Thyroid gland (tissue), 4 donors: Measurements from ENCODE around the gene TDRD9. TPM values are rescaled to one million over a fixed set of nuclear protein-coding genes. Genes with fewer than 3 reads are reported as not detected.
"Not testable (repeated sequence)": the region's sequence is repeated elsewhere in the genome, so short reads cannot be mapped to it uniquely, and the experiment has no call there.

Source experiments
- DNase-seq, 2 donors: peaks; one replicate each; pipeline ENCODE4 v3.0.0-alpha.2; 2019
- H3K27ac ChIP-seq, 3 donors: fragments of 200-600 bp; sonication (generic); 1 replicate in 2 of 3; 2 replicates in 1 of 3; pipeline ENCODE4 v1.5.1; 2016 to 2019; ENCODE audit warnings: mild to moderate bottlenecking in 1 of 3, moderate library complexity in 1 of 3
- H3K27me3 ChIP-seq: fragments of 200-600 bp; sonication (generic); one replicate; pipeline ENCODE4 v1.5.1; 2019
- H3K36me3 ChIP-seq, 2 donors: fragments of 200-600 bp; sonication (generic); one replicate each; pipeline ENCODE4 v1.5.1; 2016 to 2019
- H3K4me1 ChIP-seq, 2 donors: fragments of 200-600 bp; sonication (generic); one replicate each; pipeline ENCODE4 v1.5.1; 2017 to 2019
- H3K4me3 ChIP-seq, 3 donors: fragments of 200-600 bp; sonication (generic); replicated peaks in 1 of 3; 1 replicate in 2 of 3; 2 replicates in 1 of 3; pipeline ENCODE4 v1.5.1; 2016; ENCODE audit warnings: mild to moderate bottlenecking in 1 of 3
- H3K9me3 ChIP-seq: fragments of 200-600 bp; sonication (generic); one replicate; pipeline ENCODE4 v1.5.1; 2017
- CTCF ChIP-seq, 6 experiments: fragments of 200-600 bp in 3 of 6; fragments of 450-650 bp in 3 of 6; sonication (generic) in 3 of 6; IDR thresholded peaks; one replicate each; pipeline ENCODE4 v1.5.1; 2016 to 2019; ENCODE audit warnings: antibody characterized with exemption in 6 of 6, mild to moderate bottlenecking in 2 of 6, inconsistent platforms in 1 of 6, moderate library complexity in 1 of 6
- POLR2A ChIP-seq, 2 donors: fragments of 450-650 bp; IDR thresholded peaks; one replicate each; pipeline ENCODE4 v1.6.1; 2017; ENCODE audit warnings: antibody characterized with exemption in 2 of 2, mild to moderate bottlenecking in 2 of 2, moderate library complexity in 1 of 2
- WGBS, 2 donors: methylation state at CpG; one replicate each; pipeline ENCODE4 v1.1.5; 2017; 5-methylcytosine and 5-hydroxymethylcytosine counted together
- intact Hi-C: fragments of 100-400 bp; cut with DNase I; formaldehyde crosslinking; loops from one replicate; pipeline ENCODE4 v1.15.1; 2023
- total RNA-seq, 4 donors: library from RNA; depleted of rRNA; stranded (reverse); fragments of >200 nt; gene quantifications; one replicate each; pipeline ENCODE4 v1.2.3, GENCODE V29; 2016

Gene TDRD9
- total RNA-seq, 4 donors from 2014 or later, result 27.4 to 85.1 (median 50.0) TPM

- H3K4me1 ChIP-seq, result peaks cover 6 to 17% of the 10 kb centered on the region in 2 donors
- peaks cover 17 to 37% of the 10 kb centered on the region in 2 donors for H3K36me3 ChIP-seq
- no peaks in the 10 kb centered on the region for H3K27me3 ChIP-seq
- no peak overlapping the region for H3K27ac ChIP-seq
- WGBS, 2 donors, result 93 to 96% methylated on average over 6 of the region's 6 CpGs
- TF ChIP-seq CTCF (IDR thresholded peaks at IDR 0.05) (no peak), POLR2A (IDR thresholded peaks at IDR 0.05) (no peak)
- intact Hi-C loops, result loop anchor here (10.0 kb wide), 1 partner anchor 341 kb away; no protein-coding TSS in a partner anchor
- no peaks in the 10 kb centered on the region for H3K9me3 ChIP-seq
- no peak for DNase-seq
- no peak overlapping the region for H3K4me3 ChIP-seq
Measured at GRCh38 chr14:103915616-103916015, 12.6 kb upstream of the TDRD9 start.

DNA sequence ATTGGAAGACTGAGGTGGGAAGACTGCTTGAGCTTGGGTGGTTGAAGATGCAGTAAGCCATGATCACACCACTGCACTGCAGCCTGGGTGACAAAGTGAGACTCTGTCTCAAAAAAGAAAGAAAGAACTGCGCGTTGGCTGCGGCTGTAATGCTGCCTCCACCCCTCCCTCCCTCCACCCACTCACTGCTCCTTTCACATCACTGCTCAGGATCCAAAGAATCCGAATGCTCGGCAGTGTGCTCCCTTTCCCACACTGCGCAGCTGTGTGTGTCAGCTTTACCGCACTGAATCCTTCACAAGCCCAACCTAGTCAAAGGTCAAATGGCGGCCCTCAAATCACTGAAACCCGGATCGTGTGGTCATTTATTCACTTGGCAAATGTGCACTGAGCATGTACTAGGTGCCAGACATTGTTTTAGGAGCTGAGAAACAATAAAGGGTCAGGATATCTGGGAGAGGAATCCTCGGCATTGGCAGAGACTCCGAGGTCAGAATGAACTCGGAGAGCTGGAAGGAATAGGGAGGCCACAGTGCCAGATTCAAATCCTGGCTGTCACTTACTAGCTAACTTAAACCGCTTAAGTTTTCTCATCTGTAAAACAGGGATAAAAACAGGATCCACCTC, 11.5 kb upstream of the TDRD9 start:
- TF ChIP-seq CTCF (IDR thresholded peaks at IDR 0.05), result no peak
- TF ChIP-seq POLR2A (IDR thresholded peaks at IDR 0.05), result no peak
- WGBS, 2 donors, result 81 to 89% methylated on average over 14 of the region's 14 CpGs
- no peak for DNase-seq
- Histone ChIP-seq H3K36me3 (peaks cover 15 to 32% of the 10 kb centered on the region in 2 donors), H3K27me3 (no peaks in the 10 kb centered on the region), H3K9me3 (no peaks in the 10 kb centered on the region), H3K4me1 (peaks cover 6 to 18% of the 10 kb centered on the region in 2 donors), H3K4me3 (no peak overlapping the region), H3K27ac (no peak overlapping the region)
- intact Hi-C loops, result loop anchor here (10.0 kb wide), 1 partner anchor 342 kb away; no protein-coding TSS in a partner anchor

DNA sequence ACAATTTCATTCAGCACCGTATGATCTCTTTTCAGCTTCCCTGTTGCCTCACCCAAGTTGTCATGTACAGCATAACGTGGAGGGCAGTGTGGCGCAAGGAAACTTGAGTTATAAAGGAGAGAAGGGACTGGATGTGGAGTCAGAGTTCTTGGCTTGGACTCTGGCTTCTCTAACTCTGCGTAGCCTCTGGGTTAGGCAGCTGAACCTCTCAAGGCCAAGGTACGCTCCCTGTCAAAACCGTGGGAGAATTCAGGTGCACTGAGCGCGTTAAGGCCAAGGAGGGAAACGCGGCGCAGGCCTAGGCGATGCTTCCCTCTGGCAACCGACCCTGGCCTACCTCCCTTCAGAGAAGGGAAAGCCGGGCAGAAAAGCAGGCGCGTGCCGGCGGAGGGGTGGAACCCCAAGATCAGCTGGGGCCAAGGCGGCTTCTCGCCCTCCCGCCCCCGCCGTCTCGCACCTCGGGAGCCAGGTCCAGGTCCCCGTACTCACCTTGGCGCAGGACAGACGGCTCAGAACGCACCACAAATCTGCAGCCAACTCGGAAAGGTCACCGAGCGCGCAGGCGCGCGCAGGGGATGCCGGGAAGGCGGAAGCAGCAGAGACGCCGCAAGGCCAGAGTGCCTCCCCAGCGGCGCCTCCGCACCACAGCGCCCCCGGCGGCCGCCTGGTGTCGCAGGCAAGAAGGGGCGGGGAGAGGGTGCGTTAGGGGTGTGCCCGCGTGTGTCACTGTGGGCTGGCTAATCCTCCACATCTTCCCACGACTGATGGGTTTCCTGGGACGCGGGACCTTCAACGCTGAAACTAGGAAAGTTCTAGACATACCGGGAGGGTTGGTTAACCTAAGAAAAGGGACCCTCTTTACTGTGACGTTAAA, 7.0 kb upstream of the TDRD9 start:
- intact Hi-C loops, result no loop called here
- Histone ChIP-seq H3K27ac (peak overlapping the region; percentile 66 to 88 (median 79)), H3K9me3 (no peaks in the 10 kb centered on the region), H3K27me3 (no peaks in the 10 kb centered on the region), H3K36me3 (no peaks in the 10 kb centered on the region), H3K4me3 (peak overlapping the region; percentile 79 to 100 (median 95)), H3K4me1 (peaks cover 6 to 20% of the 10 kb centered on the region in 2 donors)
- peak; percentile 91 to 94 for DNase-seq
- 2 to 3% methylated on average over 18 to 27 of the region's 58 CpGs for WGBS, 2 donors
- TF ChIP-seq CTCF (IDR thresholded peaks at IDR 0.05), result peak; percentile 79 to 99 (median 97)
- TF ChIP-seq POLR2A (IDR thresholded peaks at IDR 0.05), result peak; percentile 21 to 78

DNA sequence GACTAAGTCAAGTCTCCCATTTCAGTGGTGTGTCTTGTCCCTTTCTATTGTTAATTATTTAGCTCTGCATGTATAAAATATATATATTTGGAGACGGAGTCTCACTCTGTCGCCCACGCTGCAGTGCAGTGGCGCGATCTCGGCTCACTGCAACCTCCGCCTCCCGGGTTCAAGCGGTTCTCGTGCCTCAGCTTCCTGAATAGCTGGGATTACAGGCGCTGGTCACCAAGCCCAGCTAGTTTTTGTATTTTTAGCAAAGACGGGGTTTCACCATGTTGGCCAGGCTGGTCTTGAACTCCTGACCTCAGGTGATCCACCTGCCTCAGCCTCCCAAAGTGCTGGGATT, 6.4 kb upstream of the TDRD9 start:
- H3K36me3 ChIP-seq, H3K27ac ChIP-seq, DNase-seq, H3K27me3 ChIP-seq, H3K9me3 ChIP-seq, intact Hi-C loops: not testable (repeated sequence)
- Histone ChIP-seq H3K4me1 (peaks cover 6 to 20% of the 10 kb centered on the region in 2 donors), H3K4me3 (peak overlapping the region in 1 of 3 donors; percentile 95)
- WGBS, 2 donors, result 63 to 70% methylated on average over 12 of the region's 12 CpGs

- Histone ChIP-seq H3K27me3 (no peaks in the 10 kb centered on the region), H3K4me1 (peaks cover 6 to 20% of the 10 kb centered on the region in 2 donors), H3K36me3 (no peaks in the 10 kb centered on the region), H3K27ac (no peak overlapping the region), H3K9me3 (no peaks in the 10 kb centered on the region), H3K4me3 (no peak overlapping the region)
- peak; percentile 8 to 18 for DNase-seq
- TF ChIP-seq POLR2A (IDR thresholded peaks at IDR 0.05) (no peak), CTCF (IDR thresholded peaks at IDR 0.05) (no peak)
- WGBS, 2 donors, result 10 to 20% methylated on average over 6 of the region's 6 CpGs
- intact Hi-C loops, result no loop called here
Measured at GRCh38 chr14:103923863-103924262, 4.4 kb upstream of the TDRD9 start.
